Mammary epithelial cell (primary cell): ENCODE data around the gene GPR143.

ENCODE experiments used
- EZH2 ChIP-seq: IDR thresholded peaks from 2 replicates; pipeline ENCODE4 v1.6.1; 2012; ENCODE audit warnings: low read length, inconsistent platforms, borderline replicate concordance
- TF ChIP-seq, protein P1 (sequence below), 2 donors: IDR thresholded peaks in 1 of 2; conservative IDR thresholded peaks in 1 of 2; 2 replicates each; pipeline ENCODE4 v1.5.1; 2011 to 2012; ENCODE audit warnings: inconsistent platforms in 2 of 2, low read length in 2 of 2, mild to moderate bottlenecking in 2 of 2, control low read depth in 1 of 2, low read depth in 1 of 2; ENCODE audit not compliant: insufficient read depth in 1 of 2; ENCODE audit errors: extremely low read depth in 1 of 2

DNA sequence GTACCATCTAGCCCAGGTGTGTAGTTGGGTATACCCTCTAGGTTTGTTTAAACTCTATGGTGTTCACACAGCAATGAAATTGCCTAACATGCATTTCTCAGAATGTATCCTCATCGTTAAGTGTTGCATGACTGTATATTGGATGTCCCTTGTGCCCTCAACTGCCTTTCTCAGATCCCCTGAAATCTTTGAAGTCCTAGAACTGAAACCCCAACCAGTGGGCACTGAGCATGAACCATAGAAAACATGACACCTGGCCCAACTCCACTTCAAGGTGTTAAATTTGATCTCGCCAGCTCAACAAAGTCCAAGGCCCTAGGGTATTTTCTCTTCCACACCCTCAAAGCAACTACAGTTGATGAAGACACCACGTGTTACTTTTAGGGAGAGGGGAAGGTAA is 35.6 kb downstream of the GPR143 start:
- TF ChIP-seq, protein P1, sequence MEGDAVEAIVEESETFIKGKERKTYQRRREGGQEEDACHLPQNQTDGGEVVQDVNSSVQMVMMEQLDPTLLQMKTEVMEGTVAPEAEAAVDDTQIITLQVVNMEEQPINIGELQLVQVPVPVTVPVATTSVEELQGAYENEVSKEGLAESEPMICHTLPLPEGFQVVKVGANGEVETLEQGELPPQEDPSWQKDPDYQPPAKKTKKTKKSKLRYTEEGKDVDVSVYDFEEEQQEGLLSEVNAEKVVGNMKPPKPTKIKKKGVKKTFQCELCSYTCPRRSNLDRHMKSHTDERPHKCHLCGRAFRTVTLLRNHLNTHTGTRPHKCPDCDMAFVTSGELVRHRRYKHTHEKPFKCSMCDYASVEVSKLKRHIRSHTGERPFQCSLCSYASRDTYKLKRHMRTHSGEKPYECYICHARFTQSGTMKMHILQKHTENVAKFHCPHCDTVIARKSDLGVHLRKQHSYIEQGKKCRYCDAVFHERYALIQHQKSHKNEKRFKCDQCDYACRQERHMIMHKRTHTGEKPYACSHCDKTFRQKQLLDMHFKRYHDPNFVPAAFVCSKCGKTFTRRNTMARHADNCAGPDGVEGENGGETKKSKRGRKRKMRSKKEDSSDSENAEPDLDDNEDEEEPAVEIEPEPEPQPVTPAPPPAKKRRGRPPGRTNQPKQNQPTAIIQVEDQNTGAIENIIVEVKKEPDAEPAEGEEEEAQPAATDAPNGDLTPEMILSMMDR (conservative IDR thresholded peaks at IDR 0.05 in 1 of 2, IDR thresholded peaks at IDR 0.05 in 1 of 2; ENCODE audit: extremely low read depth in 1 of 2, insufficient read depth in 1 of 2, low read depth in 1 of 2, low read length in 2 of 2) = no peak
- no peak for TF ChIP-seq EZH2
